CD14-positive monocyte (primary cell): ENCODE data around the gene BCO2. TPM values are rescaled to one million over a fixed set of nuclear protein-coding genes. Genes with fewer than 3 reads are reported as not detected.

Experiments used
- DNase-seq, 3 donors: peaks; one replicate each; pipeline ENCODE4 v3.0.0-alpha.2; 2011 to 2022
- H2AFZ ChIP-seq: 2 replicates; pipeline ENCODE4 v1.6.0; 2012; ENCODE audit warnings: mild to moderate bottlenecking, low read depth, low read length, inconsistent platforms; ENCODE audit not compliant: insufficient read depth, poor library complexity, severe bottlenecking
- H3K27ac ChIP-seq, 2 donors: 1 replicate in 1 of 2; 2 replicates in 1 of 2; pipeline ENCODE4 v1.5.1; 2012 to 2013; ENCODE audit warnings: low read length in 2 of 2, control low read depth in 1 of 2, inconsistent platforms in 1 of 2, low read depth in 1 of 2, mild to moderate bottlenecking in 1 of 2
- H3K27me3 ChIP-seq, 2 donors: one replicate each; pipeline versions ENCODE4 v1.6.0 to v1.6.1; 2011 to 2013; ENCODE audit warnings: low read length in 2 of 2; ENCODE audit not compliant: control insufficient read depth in 2 of 2, insufficient read depth in 2 of 2
- H3K36me3 ChIP-seq, 2 donors: replicated peaks in 1 of 2; 1 replicate in 1 of 2; 2 replicates in 1 of 2; pipeline versions ENCODE4 v1.5.1 to v1.6.1; 2012 to 2013; ENCODE audit warnings: low read length in 2 of 2, control low read depth in 1 of 2, inconsistent platforms in 1 of 2, mild to moderate bottlenecking in 1 of 2; ENCODE audit not compliant: insufficient read depth in 2 of 2, control insufficient read depth in 1 of 2
- H3K4me1 ChIP-seq, 2 donors: 1 replicate in 1 of 2; 2 replicates in 1 of 2; pipeline versions ENCODE4 v1.5.1 to v1.6.1; 2012 to 2013; ENCODE audit warnings: low read length in 2 of 2, control low read depth in 1 of 2, inconsistent platforms in 1 of 2, mild to moderate bottlenecking in 1 of 2, moderate library complexity in 1 of 2; ENCODE audit not compliant: insufficient read depth in 2 of 2, control insufficient read depth in 1 of 2
- H3K4me2 ChIP-seq: replicated peaks from 2 replicates; pipeline ENCODE3; 2012; ENCODE audit warnings: low read length, moderate library complexity, mild to moderate bottlenecking; ENCODE audit not compliant: poor library complexity, severe bottlenecking; ENCODE audit errors: extremely low read depth
- H3K4me3 ChIP-seq, 3 experiments: fragments of 200-600 bp in 1 of 3; sonication (generic) in 1 of 3; replicated peaks in 1 of 3; 1 replicate in 2 of 3; 2 replicates in 1 of 3; pipeline ENCODE4 v1.5.1; 2011 to 2013; ENCODE audit warnings: low read length in 3 of 3, mild to moderate bottlenecking in 3 of 3, control low read depth in 2 of 3, low read depth in 2 of 3, inconsistent platforms in 1 of 3, moderate library complexity in 1 of 3
- H3K79me2 ChIP-seq: 2 replicates; pipeline ENCODE4 v1.6.0; 2012; ENCODE audit warnings: mild to moderate bottlenecking, control low read depth, inconsistent platforms, low read length, moderate library complexity; ENCODE audit not compliant: insufficient read depth
- H3K9ac ChIP-seq: 2 replicates; pipeline ENCODE4 v1.6.0; 2017; ENCODE audit warnings: low read length, mild to moderate bottlenecking; ENCODE audit not compliant: insufficient read depth, poor library complexity, severe bottlenecking
- H3K9me3 ChIP-seq, 2 donors: replicated peaks in 1 of 2; 1 replicate in 1 of 2; 2 replicates in 1 of 2; pipeline versions ENCODE4 v1.5.1 to v1.6.1; 2012 to 2013; ENCODE audit warnings: low read length in 2 of 2, control low read depth in 1 of 2; ENCODE audit not compliant: control insufficient read depth in 1 of 2, insufficient read depth in 1 of 2
- H4K20me1 ChIP-seq: 2 replicates; pipeline ENCODE4 v1.6.0; 2012; ENCODE audit warnings: mild to moderate bottlenecking, low read length, control low read depth, moderate library complexity; ENCODE audit not compliant: insufficient read depth
- H3K27ac Mint-ChIP-seq, 7 donors: one replicate each; pipeline ENCODE4 v1.8.0; 2020; ENCODE audit warnings: mild to moderate bottlenecking in 7 of 7, mixed read lengths in 7 of 7, moderate library complexity in 6 of 7, inconsistent platforms in 2 of 7
- H3K27me3 Mint-ChIP-seq, 3 donors: one replicate each; pipeline ENCODE4 v1.8.0; 2021 to 2022; ENCODE audit warnings: low read depth in 3 of 3, mild to moderate bottlenecking in 3 of 3, mixed read lengths in 3 of 3, moderate library complexity in 3 of 3, inconsistent platforms in 1 of 3
- H3K36me3 Mint-ChIP-seq, 2 donors: one replicate each; pipeline ENCODE4 v1.8.0; 2020; ENCODE audit warnings: mixed read lengths in 2 of 2, inconsistent platforms in 1 of 2, mild to moderate bottlenecking in 1 of 2
- H3K4me1 Mint-ChIP-seq: one replicate; pipeline ENCODE4 v1.8.0; 2020; ENCODE audit warnings: mild to moderate bottlenecking, mixed read lengths
- H3K4me3 Mint-ChIP-seq, 2 donors: one replicate each; pipeline ENCODE4 v1.8.0; 2020; ENCODE audit warnings: mild to moderate bottlenecking in 2 of 2, mixed read lengths in 2 of 2, moderate library complexity in 1 of 2
- H3K9me3 Mint-ChIP-seq, 7 donors: one replicate each; pipeline ENCODE4 v1.8.0; 2020 to 2022; ENCODE audit warnings: mixed read lengths in 7 of 7, mild to moderate bottlenecking in 6 of 7, moderate library complexity in 6 of 7, inconsistent platforms in 2 of 7
- WGBS: methylation state at CpG from one replicate; pipeline ENCODE4 v1.1.5; 2013; ENCODE audit warnings: missing lambda C conversion rate; ENCODE audit not compliant: insufficient coverage; 5-methylcytosine and 5-hydroxymethylcytosine counted together
- intact Hi-C, 2 donors: fragments of 100-400 bp; cut with micrococcal nuclease; formaldehyde crosslinking; loops; one replicate each; pipeline versions ENCODE4 v1.15.0 to v1.15.1; 2023
- polyA plus RNA-seq, 3 donors: library from polyadenylated mRNA; depleted of rRNA in 1 of 3; unstranded in 2 of 3; stranded (reverse) in 1 of 3; fragments of 300-500 nt in 2 of 3; fragments of >200 nt in 1 of 3; fragmentation: Illumina TruSeq in 2 of 3; gene quantifications; 1 replicate in 2 of 3; 2 replicates in 1 of 3; pipeline ENCODE4 v1.2.3, GENCODE V29; 2012 to 2021
- TF ChIP-seq, protein P1 (sequence below): fragments of 200-600 bp; IDR thresholded peaks from one replicate; pipeline ENCODE4 v1.8.0; 2022; ENCODE audit warnings: antibody characterized with exemption, mild to moderate bottlenecking

BCO2 gene
- polyA plus RNA-seq, 3 donors, result 0.20 to 1.9 TPM; not detected in 1

GRCh38 chr11:112212290-112212689 lies 37.0 kb downstream of the BCO2 start:
- H3K27me3 ChIP-seq, result no peaks in the 10 kb centered on the region
- no peaks in the 10 kb centered on the region for H4K20me1 ChIP-seq
- no peak overlapping the region for H3K4me3 Mint-ChIP-seq
- TF ChIP-seq, protein P1, sequence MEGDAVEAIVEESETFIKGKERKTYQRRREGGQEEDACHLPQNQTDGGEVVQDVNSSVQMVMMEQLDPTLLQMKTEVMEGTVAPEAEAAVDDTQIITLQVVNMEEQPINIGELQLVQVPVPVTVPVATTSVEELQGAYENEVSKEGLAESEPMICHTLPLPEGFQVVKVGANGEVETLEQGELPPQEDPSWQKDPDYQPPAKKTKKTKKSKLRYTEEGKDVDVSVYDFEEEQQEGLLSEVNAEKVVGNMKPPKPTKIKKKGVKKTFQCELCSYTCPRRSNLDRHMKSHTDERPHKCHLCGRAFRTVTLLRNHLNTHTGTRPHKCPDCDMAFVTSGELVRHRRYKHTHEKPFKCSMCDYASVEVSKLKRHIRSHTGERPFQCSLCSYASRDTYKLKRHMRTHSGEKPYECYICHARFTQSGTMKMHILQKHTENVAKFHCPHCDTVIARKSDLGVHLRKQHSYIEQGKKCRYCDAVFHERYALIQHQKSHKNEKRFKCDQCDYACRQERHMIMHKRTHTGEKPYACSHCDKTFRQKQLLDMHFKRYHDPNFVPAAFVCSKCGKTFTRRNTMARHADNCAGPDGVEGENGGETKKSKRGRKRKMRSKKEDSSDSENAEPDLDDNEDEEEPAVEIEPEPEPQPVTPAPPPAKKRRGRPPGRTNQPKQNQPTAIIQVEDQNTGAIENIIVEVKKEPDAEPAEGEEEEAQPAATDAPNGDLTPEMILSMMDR, result no peak
- no peaks in the 10 kb centered on the region for H3K36me3 Mint-ChIP-seq
- peaks cover 0 to 8% (median 0%) of the 10 kb centered on the region in 3 donors for H3K27me3 Mint-ChIP-seq
- H3K27ac ChIP-seq, result no peak overlapping the region
- no peaks in the 10 kb centered on the region for H3K4me1 ChIP-seq
- H3K4me3 ChIP-seq, result no peak overlapping the region
- H3K27ac Mint-ChIP-seq, result no peak overlapping the region
- peaks cover 0 to 1% (median 0%) of the 10 kb centered on the region in 7 donors for H3K9me3 Mint-ChIP-seq
- no peak overlapping the region for H3K9ac ChIP-seq
- no peaks in the 10 kb centered on the region for H3K36me3 ChIP-seq
- WGBS, result no CpG with 5 or more reads among the region's 3 CpGs
- intact Hi-C loops, result loop anchor here (10.0 kb wide), 3 partner anchors 343 to 1323 kb away; no protein-coding TSS in a partner anchor
- no peaks in the 10 kb centered on the region for H3K79me2 ChIP-seq
- H3K4me1 Mint-ChIP-seq, result peaks cover 23% of the 10 kb centered on the region
- no peak for DNase-seq
- no peak overlapping the region for H2AFZ ChIP-seq
- no peaks in the 10 kb centered on the region for H3K9me3 ChIP-seq
- no peak overlapping the region for H3K4me2 ChIP-seq

- H3K4me1 Mint-ChIP-seq, result peaks cover 23% of the 10 kb centered on the region
- H3K4me3 ChIP-seq, result no peak overlapping the region
- TF ChIP-seq, protein P1, result no peak
- H3K36me3 Mint-ChIP-seq, result no peaks in the 10 kb centered on the region
- no peak overlapping the region for H2AFZ ChIP-seq
- H3K4me2 ChIP-seq, result no peak overlapping the region
- H3K36me3 ChIP-seq, result no peaks in the 10 kb centered on the region
- H3K4me1 ChIP-seq, result no peaks in the 10 kb centered on the region
- H3K9me3 Mint-ChIP-seq, result peaks cover 0 to 1% (median 0%) of the 10 kb centered on the region in 7 donors
- H3K4me3 Mint-ChIP-seq, result no peak overlapping the region
- no peak overlapping the region for H3K27ac Mint-ChIP-seq
- H3K9ac ChIP-seq, result no peak overlapping the region
- DNase-seq, result no peak
- intact Hi-C loops, result loop anchor here (10.0 kb wide), 3 partner anchors 342 to 1322 kb away; no protein-coding TSS in a partner anchor
- no peaks in the 10 kb centered on the region for H3K79me2 ChIP-seq
- no peaks in the 10 kb centered on the region for H4K20me1 ChIP-seq
- no peaks in the 10 kb centered on the region for H3K9me3 ChIP-seq
- H3K27me3 Mint-ChIP-seq, result peaks cover 0 to 8% (median 0%) of the 10 kb centered on the region in 3 donors
- H3K27me3 ChIP-seq, result no peaks in the 10 kb centered on the region
- no peak overlapping the region for H3K27ac ChIP-seq
Measured at GRCh38 chr11:112212710-112213109, 37.4 kb downstream of the BCO2 start.
